HG02852 (cell line): ENCODE results near the gene HS6ST2.
"Not testable (repeated sequence)": the region's sequence is repeated elsewhere in the genome, so short reads cannot be mapped to it uniquely, and the experiment has no call there.

Source experiments
- ATAC-seq: cut with Tn5 transposase; IDR thresholded peaks from one replicate; pipeline ENCODE4 v1.9.1; 2021; ENCODE audit warnings: mild to moderate bottlenecking, moderate library complexity; ENCODE audit not compliant: unreplicated experiment

The HS6ST2 gene

GRCh38 chrX:132958091-132958703 is at the start of gene HS6ST2:
HS6ST2 (minus strand) TSS chrX:132958629.
- no peak for ATAC-seq

DNA sequence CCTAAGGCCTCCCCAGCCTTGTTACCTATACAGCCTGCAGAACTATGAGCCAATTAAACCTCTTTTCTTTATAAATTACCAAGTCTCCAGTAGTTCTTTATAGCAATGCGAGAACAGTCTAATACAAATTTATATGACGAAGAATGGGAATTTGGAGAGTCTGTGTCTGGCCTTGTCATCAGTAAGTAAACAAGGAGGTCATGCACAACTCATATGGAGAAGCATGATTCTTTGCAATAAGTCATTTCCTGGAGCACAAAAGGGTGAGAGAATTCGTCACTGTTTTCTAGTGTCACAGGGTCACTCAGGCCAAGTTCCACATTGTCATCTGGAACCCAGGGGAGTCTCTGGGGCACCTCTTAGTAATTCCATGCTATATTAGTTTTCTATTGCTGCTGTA is 49.0 kb upstream of the HS6ST2 start:
- ATAC-seq: no peak

DNA sequence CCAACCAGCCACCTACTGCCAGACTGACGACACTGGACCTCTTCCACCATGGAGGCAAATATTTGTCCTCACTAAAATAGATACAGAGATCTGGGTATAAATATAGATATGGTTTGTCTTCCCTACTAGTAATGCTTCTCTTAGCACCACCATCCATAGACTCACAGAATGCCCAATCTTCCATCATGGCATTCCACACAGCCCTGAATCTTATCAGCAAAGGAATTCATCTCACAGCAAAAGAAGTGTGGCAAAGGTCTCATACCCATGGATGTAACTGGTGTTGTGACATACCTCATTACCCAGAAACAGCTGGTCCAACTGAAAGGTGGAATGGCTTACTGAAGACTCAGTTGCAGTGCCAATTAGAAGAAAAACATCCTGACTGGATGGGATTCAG is 47.2 kb upstream of the HS6ST2 start:
- no peak for ATAC-seq

DNA sequence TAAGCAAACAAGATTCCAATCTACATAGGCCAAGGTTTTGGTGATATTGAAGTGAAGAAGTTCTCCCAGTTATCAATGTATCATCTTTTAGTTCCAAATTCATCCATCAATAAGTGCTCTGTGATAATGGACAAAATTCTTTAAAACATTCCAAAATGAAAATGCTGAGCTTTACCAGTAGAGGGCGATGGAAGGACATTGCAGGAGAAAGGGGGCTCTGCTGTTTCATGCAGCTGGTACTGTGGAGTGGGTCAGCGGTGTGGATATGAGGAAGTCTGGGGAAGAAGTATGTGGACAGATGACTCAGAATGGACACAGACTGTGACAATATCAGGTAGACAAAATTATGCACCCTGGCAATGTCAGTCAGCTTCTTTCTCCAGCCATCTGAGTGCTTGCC is 46.6 kb upstream of the HS6ST2 start:
- ATAC-seq: no peak

GRCh38 chrX:132999209-132999608 is 40.8 kb upstream of the HS6ST2 start:
- no peak for ATAC-seq

DNA sequence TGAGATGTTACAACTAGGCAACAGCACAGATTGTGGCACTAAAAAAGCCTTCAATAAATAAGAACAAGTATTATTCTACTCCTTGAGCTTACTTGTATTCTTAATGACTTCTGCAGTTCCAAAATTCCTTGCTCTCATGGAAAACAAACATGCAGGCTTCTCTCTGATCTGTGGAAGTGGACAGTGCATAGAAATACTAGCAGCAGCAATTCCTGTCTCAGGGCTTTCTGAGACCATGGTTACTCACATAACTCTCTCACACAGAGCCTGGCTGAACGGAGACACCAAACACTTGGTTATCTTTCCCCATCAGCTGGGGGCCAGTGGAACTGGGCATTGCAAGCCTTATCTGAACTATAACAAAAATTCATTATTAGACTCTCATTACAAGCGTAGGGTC is 32.4 kb upstream of the HS6ST2 start:
- no peak for ATAC-seq

GRCh38 chrX:132986556-132986955 is 28.1 kb upstream of the HS6ST2 start:
- ATAC-seq: no peak

DNA sequence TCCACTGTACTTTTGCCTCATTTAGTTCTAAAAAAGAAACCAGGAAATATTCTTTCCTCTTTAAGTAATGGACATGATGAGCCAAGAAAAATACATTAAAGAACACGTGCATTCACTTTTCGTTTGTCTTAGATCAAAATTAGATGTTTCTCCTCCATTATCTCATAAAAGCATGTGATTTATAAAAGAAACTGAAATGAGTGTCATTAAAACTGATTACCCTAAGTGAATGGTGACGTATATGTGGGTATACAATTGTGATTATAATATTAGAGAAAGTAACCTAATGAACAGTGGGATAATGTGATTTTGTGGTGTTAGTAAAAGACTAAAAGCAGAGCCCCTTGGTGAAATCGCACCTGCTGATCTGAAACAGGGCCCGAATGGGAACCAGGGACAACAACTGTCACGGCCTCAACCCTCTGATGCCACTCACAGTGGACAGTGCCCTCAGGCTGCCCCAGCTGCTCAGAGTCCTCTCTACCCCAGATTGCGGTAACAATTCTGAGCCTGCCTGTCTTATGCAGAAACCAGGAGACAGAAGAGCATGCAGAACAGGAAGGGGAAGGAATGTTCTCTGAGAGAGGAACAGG is 25.7 kb upstream of the HS6ST2 start:
- no peak for ATAC-seq

- no peak for ATAC-seq
Observed at GRCh38 chrX:132983496-132983895, 25.1 kb upstream of the HS6ST2 start.

GRCh38 chrX:132980035-132980434 is 21.6 kb upstream of the HS6ST2 start:
- not testable (repeated sequence) for ATAC-seq

DNA sequence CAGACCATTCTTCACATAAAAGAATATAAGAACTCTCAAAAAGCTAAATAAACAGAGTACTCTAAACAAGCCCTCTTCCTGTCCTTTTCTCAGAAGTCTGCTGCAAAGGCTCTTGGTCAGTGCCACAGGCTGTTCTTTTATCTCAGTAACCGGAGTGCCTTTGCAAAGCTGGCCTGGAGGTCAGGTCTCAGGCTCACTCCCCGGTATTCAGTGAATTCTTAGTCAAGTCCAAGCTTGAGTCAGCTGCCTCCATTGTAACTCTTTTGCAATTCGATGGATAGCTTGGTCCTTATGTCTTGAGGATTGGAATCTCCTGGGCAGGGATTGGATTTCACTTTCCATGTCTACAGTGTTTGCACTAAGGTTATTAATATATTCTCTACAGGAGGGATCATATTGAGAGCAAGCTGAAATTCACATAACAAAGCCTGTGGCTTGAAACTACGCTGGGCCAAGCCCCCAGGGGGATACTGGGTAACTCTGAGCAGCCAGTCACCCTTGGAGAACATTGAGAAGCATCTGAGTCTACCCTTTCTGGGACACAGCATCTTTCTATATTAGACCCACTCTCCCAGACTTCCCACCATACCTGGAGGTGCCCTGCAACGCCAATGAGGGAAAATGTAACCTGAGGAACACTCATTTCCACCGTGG is 10.0 kb upstream of the HS6ST2 start:
- ATAC-seq: no peak

- ATAC-seq: no peak
Observed at GRCh38 chrX:132967049-132967448, 8.6 kb upstream of the HS6ST2 start.

GRCh38 chrX:132965461-132965860 is 7.0 kb upstream of the HS6ST2 start:
- no peak for ATAC-seq

GRCh38 chrX:132961511-132961910 is 3.1 kb upstream of the HS6ST2 start:
- ATAC-seq: no peak

DNA sequence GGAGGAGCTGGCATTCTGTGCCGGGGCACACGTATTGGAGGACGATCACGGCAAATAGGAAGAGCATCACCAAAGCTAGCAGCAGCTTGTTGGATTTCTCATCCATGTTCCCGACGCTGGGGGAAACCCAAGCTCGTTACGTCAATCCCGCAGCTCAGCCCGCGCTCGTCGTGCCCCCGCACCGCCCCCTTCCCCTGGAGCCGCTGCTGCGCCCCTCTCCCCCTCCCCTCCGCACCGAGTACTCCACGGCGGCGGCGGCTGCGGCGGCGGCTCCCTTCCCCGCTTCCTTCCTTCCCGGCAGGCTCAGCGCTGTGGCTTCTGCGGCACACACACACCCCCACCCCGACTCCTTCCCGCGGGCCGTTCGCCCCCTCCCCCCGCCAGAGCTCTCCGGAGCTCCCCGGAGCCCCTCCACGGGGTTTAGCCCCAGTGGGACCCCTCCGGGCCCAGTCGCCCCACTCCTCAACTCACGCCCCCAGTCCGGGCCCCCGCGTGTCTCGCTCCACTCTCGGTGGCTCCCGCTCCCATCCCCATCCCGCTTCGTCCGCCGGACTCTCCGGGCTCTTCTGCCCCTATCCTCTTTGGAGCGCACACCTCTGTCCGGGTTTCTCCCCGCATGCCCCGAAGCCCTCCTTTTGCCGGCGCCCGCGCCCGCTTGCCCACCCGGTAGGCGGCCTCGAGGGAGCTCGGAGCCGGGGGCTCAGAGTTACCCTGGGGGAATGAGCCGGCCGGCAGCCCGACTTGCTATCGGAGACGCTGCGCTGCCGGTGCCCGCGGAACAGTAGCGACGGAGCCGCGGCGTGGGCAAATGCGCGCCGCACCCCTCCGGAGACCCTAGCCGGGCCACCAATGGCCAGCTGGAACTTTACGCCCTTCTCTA is 978 bp downstream of the HS6ST2 start:
- no peak for ATAC-seq

GRCh38 chrX:132956421-132957210 is 1.8 kb downstream of the HS6ST2 start:
- no peak for ATAC-seq

DNA sequence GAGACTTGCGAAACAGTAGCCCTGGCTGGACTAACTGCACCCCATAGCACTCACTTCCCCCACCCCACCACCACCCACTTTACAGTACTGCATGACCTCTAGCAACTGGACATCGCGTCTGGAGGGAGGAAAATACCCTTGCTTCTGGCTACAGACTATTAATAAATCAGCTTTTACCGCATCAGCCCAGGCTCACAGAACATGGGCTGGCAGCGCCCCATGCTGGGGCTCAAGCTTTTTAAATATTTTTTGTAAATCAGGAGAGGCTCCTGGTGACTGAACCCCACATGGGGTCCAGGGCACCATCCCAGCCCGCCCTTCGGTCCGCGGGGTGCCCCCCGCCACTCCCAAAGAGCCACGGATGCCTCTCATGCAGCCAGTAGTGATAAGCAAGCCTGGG is 2.7 kb downstream of the HS6ST2 start:
- ATAC-seq: no peak

- no peak for ATAC-seq
Observed at GRCh38 chrX:132954323-132954722, 4.1 kb downstream of the HS6ST2 start.

DNA sequence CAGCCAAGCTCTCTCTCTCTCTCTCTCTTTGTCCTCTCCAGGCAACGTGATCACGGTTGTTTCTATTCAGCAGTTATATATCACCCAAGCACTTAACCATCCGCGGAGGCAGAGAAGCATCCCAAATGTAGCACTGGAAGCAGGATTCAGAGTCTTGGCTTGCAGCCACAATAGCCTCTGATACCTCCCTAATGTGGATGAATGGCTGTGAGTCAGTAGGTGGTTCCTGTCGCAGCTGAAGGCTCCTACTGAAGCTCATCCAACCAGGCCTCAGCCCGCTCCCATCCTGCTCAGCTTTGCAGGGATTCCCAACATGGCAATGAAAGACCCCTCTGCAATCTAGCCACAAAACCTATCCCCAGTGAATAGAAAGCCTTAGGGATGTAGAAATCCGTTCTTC is 5.1 kb downstream of the HS6ST2 start:
- no peak for ATAC-seq

GRCh38 chrX:132948648-132949260 is 9.7 kb downstream of the HS6ST2 start:
- ATAC-seq: no peak
